ENCODE measurements around the gene VEGFB. TPM values are rescaled to one million over a fixed set of nuclear protein-coding genes. Genes with fewer than 3 reads are reported as not detected.
A peak's percentile ranks its signal among the peaks of the same experiment; 100 is the strongest.

Gene VEGFB
- total RNA-seq, 2 donors from 2014 or later, result 58.9 to 78.4 TPM

DNA sequence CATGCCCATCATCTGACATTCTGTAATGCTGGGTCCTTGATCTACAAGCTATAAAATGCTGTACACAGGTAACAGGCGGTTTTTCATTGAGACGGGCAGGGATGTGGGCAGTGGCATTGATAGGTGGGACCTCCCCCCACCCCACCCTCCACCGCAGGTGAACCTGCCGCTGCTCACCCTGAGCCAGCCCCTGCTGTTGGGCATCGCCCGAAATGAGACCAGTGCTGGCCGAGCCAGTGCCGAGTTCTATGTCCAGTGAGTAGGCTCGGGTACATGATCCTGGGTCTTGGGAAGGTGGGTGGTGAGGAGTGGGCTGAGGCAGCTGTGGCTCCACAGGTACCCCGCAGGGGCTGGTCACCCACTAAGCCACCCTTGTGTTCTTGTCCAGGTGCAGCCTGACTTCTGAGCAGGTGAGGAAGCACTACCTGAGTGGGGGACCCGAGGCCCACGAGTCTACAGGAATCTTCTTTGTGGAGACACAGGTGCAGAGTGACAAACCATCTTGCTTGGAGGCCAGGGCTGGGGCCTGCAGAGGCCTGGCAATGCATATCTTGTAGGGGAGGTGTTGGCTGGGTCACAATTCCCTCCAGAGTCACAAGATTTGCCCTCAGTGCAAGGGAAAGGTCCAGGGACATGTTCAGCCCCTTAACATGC lies 5.2 kb upstream of the VEGFB start:
- Histone ChIP-seq H3K9me3 (ENCODE audit: control insufficient read depth, low read length) (no peaks in the 10 kb centered on the region), H3K9ac (ENCODE audit: extremely low read depth, low read length, poor library complexity, severe bottlenecking) (no peak overlapping the region), H3K27me3 (ENCODE audit: control insufficient read depth, insufficient read depth, low read length, poor library complexity, severe bottlenecking) (no peaks in the 10 kb centered on the region), H3K27ac (ENCODE audit: low read depth, low read length) (peak overlapping the region; percentile 74), H3K4me3 (ENCODE audit: low read length) (no peak overlapping the region), H3K4me1 (ENCODE audit: control insufficient read depth, insufficient read depth, low read length) (peaks cover 4% of the 10 kb centered on the region), H3K36me3 (ENCODE audit: control insufficient read depth, insufficient read depth, low read length) (no peaks in the 10 kb centered on the region)
- WGBS, 2 experiments (ENCODE audit: insufficient coverage in 1 of 2, insufficient read length in 1 of 2), result 89 to 94% methylated on average over 5 to 12 of the region's 12 CpGs
- Mint-ChIP-seq H3K27me3 (ENCODE audit: insufficient read depth) (peaks cover 6% of the 10 kb centered on the region), H3K9me3 (no peaks in the 10 kb centered on the region), H3K27ac (peak overlapping the region; percentile 64), H3K4me3 (peak overlapping the region; percentile 72), H3K36me3 (ENCODE audit: low read depth) (no peaks in the 10 kb centered on the region), H3K4me1 (peaks cover 13% of the 10 kb centered on the region)
- DNase-seq, result no peak
- TF ChIP-seq, protein P1, sequence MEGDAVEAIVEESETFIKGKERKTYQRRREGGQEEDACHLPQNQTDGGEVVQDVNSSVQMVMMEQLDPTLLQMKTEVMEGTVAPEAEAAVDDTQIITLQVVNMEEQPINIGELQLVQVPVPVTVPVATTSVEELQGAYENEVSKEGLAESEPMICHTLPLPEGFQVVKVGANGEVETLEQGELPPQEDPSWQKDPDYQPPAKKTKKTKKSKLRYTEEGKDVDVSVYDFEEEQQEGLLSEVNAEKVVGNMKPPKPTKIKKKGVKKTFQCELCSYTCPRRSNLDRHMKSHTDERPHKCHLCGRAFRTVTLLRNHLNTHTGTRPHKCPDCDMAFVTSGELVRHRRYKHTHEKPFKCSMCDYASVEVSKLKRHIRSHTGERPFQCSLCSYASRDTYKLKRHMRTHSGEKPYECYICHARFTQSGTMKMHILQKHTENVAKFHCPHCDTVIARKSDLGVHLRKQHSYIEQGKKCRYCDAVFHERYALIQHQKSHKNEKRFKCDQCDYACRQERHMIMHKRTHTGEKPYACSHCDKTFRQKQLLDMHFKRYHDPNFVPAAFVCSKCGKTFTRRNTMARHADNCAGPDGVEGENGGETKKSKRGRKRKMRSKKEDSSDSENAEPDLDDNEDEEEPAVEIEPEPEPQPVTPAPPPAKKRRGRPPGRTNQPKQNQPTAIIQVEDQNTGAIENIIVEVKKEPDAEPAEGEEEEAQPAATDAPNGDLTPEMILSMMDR (conservative IDR thresholded peaks at IDR 0.05), result no peak

DNA sequence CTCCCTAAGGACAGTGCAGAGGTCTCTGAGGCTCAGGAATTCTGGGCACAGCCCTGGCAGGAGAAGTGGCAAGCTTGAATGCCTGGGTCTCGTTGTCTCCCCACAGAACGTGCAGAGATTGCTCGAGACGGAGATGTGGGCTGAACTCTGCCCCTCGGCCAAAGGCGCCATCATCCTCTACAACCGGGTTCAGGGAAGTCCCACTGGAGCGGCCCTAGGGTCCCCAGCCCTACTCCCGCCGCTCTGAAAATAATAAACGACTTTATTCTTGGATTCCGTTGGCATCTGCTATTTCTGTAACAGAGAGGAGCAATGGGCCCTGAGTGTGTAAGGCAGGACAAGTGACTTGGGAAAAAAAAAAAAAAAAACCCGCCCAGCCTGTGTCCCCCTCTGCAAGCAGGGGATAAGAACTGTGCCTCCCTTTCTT lies 4.6 kb upstream of the VEGFB start:
- Mint-ChIP-seq H3K9me3 (no peaks in the 10 kb centered on the region), H3K4me1 (peaks cover 13% of the 10 kb centered on the region), H3K27me3 (ENCODE audit: insufficient read depth) (peaks cover 6% of the 10 kb centered on the region), H3K27ac (peak overlapping the region; percentile 77), H3K4me3 (peak overlapping the region; percentile 72), H3K36me3 (ENCODE audit: low read depth) (no peaks in the 10 kb centered on the region)
- Histone ChIP-seq H3K4me1 (ENCODE audit: control insufficient read depth, insufficient read depth, low read length) (peaks cover 4% of the 10 kb centered on the region), H3K9ac (ENCODE audit: extremely low read depth, low read length, poor library complexity, severe bottlenecking) (peak overlapping the region; percentile 30), H3K27ac (ENCODE audit: low read depth, low read length) (peak overlapping the region; percentile 74), H3K36me3 (ENCODE audit: control insufficient read depth, insufficient read depth, low read length) (no peaks in the 10 kb centered on the region), H3K27me3 (ENCODE audit: control insufficient read depth, insufficient read depth, low read length, poor library complexity, severe bottlenecking) (no peaks in the 10 kb centered on the region), H3K4me3 (ENCODE audit: low read length) (peak overlapping the region; percentile 85), H3K9me3 (ENCODE audit: control insufficient read depth, low read length) (no peaks in the 10 kb centered on the region)
- DNase-seq, result no peak
- WGBS, 2 experiments (ENCODE audit: insufficient coverage in 1 of 2, insufficient read length in 1 of 2), result 61 to 77% methylated on average over 12 to 13 of the region's 13 CpGs
- TF ChIP-seq, protein P1 (conservative IDR thresholded peaks at IDR 0.05), result no peak

DNA sequence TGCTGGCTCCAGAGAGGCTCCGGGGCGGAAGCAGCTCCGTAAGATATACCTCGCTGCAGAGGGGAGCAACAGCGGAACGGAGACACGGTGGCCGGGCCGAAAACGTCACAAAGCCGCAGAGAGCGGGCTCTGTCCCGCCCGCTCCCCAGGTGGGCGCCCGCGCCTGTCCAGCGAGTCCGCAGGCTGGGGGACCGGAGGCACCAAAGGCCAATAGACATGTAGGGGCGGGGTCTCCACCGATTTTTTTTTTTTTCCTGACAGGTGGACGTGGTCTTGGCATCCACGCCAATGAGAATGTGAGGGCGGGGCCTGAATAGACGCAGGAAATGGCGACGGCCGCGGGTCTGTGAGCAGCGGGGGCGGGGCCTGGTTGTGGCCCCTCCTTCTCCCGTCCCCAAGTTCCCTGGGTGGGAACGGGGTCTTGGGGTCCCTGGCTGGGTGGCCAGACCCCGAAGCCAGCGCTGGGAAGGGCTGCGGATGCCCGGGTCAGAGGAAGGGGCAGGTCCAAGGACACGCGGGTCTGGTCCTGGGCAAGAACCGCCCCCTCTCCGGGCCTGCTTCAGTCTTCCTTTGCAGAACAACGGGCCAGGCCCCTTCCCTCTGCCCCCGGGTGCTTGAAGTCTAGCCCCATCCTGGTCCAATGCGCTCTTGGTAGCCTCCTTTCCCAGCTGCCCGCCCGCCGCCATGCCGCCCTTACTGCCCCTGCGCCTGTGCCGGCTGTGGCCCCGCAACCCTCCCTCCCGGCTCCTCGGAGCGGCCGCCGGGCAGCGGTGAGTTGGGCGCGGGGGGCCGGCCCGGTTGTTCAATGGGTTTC lies 4.0 kb upstream of the VEGFB start, which contains the start of gene DNAJC4:
Gene DNAJC4 (plus strand): TSS at position 378 of the 814 bp plus-strand sequence. CDS start 307 bp downstream, at position 685.
- TF ChIP-seq, protein P1 (conservative IDR thresholded peaks at IDR 0.05), result no peak
- peaks cover 13% of the 10 kb centered on the region for H3K4me1 Mint-ChIP-seq
- H3K9ac ChIP-seq (ENCODE audit: extremely low read depth, low read length, poor library complexity, severe bottlenecking), result peak within 1 kb of the TSS; percentile 49
- peak within 1 kb of the TSS; percentile 74 for H3K27ac ChIP-seq (ENCODE audit: low read depth, low read length)
- peaks cover 6% of the 10 kb centered on the region for H3K27me3 Mint-ChIP-seq (ENCODE audit: insufficient read depth)
- H3K9me3 ChIP-seq (ENCODE audit: control insufficient read depth, low read length), result no peaks in the 10 kb centered on the region
- peaks cover 4% of the 10 kb centered on the region for H3K4me1 ChIP-seq (ENCODE audit: control insufficient read depth, insufficient read depth, low read length)
- peak within 1 kb of the TSS; percentile 85 for H3K4me3 ChIP-seq (ENCODE audit: low read length)
- H3K36me3 ChIP-seq (ENCODE audit: control insufficient read depth, insufficient read depth, low read length), result no peaks in the 10 kb centered on the region
- no peaks in the 10 kb centered on the region for H3K36me3 Mint-ChIP-seq (ENCODE audit: low read depth)
- 0 to 1% methylated on average over 39 to 62 of the region's 62 CpGs for WGBS, 2 experiments (ENCODE audit: insufficient coverage in 1 of 2, insufficient read length in 1 of 2)
- DNase-seq, result peak; percentile 98
- no peaks in the 10 kb centered on the region for H3K27me3 ChIP-seq (ENCODE audit: control insufficient read depth, insufficient read depth, low read length, poor library complexity, severe bottlenecking)
- peak within 1 kb of the TSS; percentile 72 for H3K4me3 Mint-ChIP-seq
- H3K27ac Mint-ChIP-seq, result peak within 1 kb of the TSS; percentile 81
- no peaks in the 10 kb centered on the region for H3K9me3 Mint-ChIP-seq

Measured in endodermal cell (in vitro differentiated cells).